Heart right ventricle (tissue), 16 donors: ENCODE results near the gene MALT1. TPM values are rescaled to one million over a fixed set of nuclear protein-coding genes. Genes with fewer than 3 reads are reported as not detected.
A peak's percentile ranks its signal among the peaks of the same experiment; 100 is the strongest.

ENCODE experiments used
- ATAC-seq, 8 donors: fragments of 200-7000 bp; cut with Tn5 transposase; one replicate each; pipeline ENCODE4 v1.9.1; 2020; ENCODE audit warnings: mild to moderate bottlenecking in 8 of 8, moderate library complexity in 8 of 8, moderate number of reproducible peaks in 1 of 8
- DNase-seq, 2 donors: peaks; one replicate each; pipeline ENCODE4 v3.0.0-alpha.2; 2020
- H3K27ac ChIP-seq, 10 donors: fragments of 200-600 bp; sonication (generic) in 2 of 10; one replicate each; pipeline versions ENCODE4 v1.5.0 to v1.8.0; 2020 to 2022; ENCODE audit warnings: mild to moderate bottlenecking in 3 of 10
- H3K27me3 ChIP-seq, 7 donors: fragments of 200-600 bp; one replicate each; pipeline ENCODE4 v1.8.0; 2021 to 2022; ENCODE audit warnings: mild to moderate bottlenecking in 2 of 7
- H3K36me3 ChIP-seq, 9 donors: fragments of 200-600 bp; sonication (generic) in 1 of 9; one replicate each; pipeline versions ENCODE4 v1.5.0 to v1.8.0; 2020 to 2022; ENCODE audit warnings: mild to moderate bottlenecking in 2 of 9
- H3K4me1 ChIP-seq, 9 donors: fragments of 200-600 bp; sonication (generic) in 1 of 9; one replicate each; pipeline versions ENCODE4 v1.5.0 to v1.8.0; 2020 to 2022; ENCODE audit warnings: mild to moderate bottlenecking in 4 of 9
- H3K4me3 ChIP-seq, 10 donors: fragments of 200-600 bp; sonication (generic) in 2 of 10; one replicate each; pipeline versions ENCODE4 v1.5.0 to v1.8.0; 2020 to 2022; ENCODE audit warnings: mild to moderate bottlenecking in 7 of 10, moderate library complexity in 2 of 10
- H3K9me3 ChIP-seq, 11 donors: fragments of 200-600 bp in 10 of 11; sonication (generic) in 2 of 11; one replicate each; pipeline versions ENCODE4 v1.5.0 to v1.8.0; 2013 to 2022; ENCODE audit warnings: mild to moderate bottlenecking in 2 of 11, control low read depth in 1 of 11, moderate library complexity in 1 of 11
- CTCF ChIP-seq, 9 donors: fragments of 200-600 bp; sonication (generic) in 2 of 9; IDR thresholded peaks; one replicate each; pipeline versions ENCODE4 v1.5.0 to v1.8.0; 2021 to 2022; ENCODE audit warnings: antibody characterized with exemption in 9 of 9, mild to moderate bottlenecking in 5 of 9, moderate library complexity in 1 of 9
- WGBS, 2 donors: extraction: QIAGEN DNeasy Blood & Tissue Kit; methylation state at CpG; one replicate each; pipeline ENCODE4 v1.1.7; 2013; ENCODE audit warnings: inconsistent platforms in 1 of 2; 5-methylcytosine and 5-hydroxymethylcytosine counted together
- intact Hi-C, 10 donors: fragments of 100-400 bp; cut with DNase I; formaldehyde crosslinking; loops; one replicate each; pipeline versions ENCODE4 v1.11.1 to v1.14.2; 2022
- polyA plus RNA-seq, 2 donors: library from polyadenylated mRNA; stranded (reverse); fragments of 200-250 nt; gene quantifications; one replicate each; pipeline ENCODE4 v1.2.3, GENCODE V29; 2013
- total RNA-seq, 10 donors: library from RNA; stranded (reverse); fragmentation: NEBNext Ultra II Directional in 3 of 10; extraction: Animal tissue kit (Norgen Biotek cat#: 25700) in 3 of 10; gene quantifications; one replicate each; pipeline versions ENCODE4 v1.2.1 to v1.2.4, GENCODE V29; 2021 to 2023
- donor health status: Arrhythmogenic right ventricular cardiomyopathy.
- donor health status: ischemic (EF 13 %, LVEDD 7.1; RV severe dilation, severe dysfunction).
- donor health status: healthy with polysubstance abuse.
- donor health status: DM: no; HTN: yes; CAD: no.
- donor health status: DM: no; HTN: no; CAD: no.
- donor health status: ischemic (EF 25% LVEDD 6.9; RV normal size, moderate dysfunction).
- donor health status: ischemic (EF 25% LVEDD 5.7; RV mildly dilated, moderate dysfunction).
- donor health status: healthy.
- donor health status: DM: yes; HTN: yes; CAD: no.
- donor health status: Ischemic cardiomyopathy.
- donor health status: ischemic (EF 35%, LVEDD 5.7; RV mildly dilated, moderate dysfunction).
- donor health status: nonischemic (EF 11% LVEDD 7.7; RV severe dilation, severe dysfunction).
- donor health status: DM: yes; HTN: yes; CAD: no.
- donor health status: PGD.
- donor health status: ischemic (EF 29% LVEDD 5.4; RV normal size, mild dysfunction).
- donor health status: nonischemic (EF 23%, LVEDD 6.1; RV moderate dilation, normal function).

MALT1 gene
- total and polyA plus RNA-seq, 12 donors, result 4.4 to 20.0 (median 10.6) TPM

GRCh38 chr18:58726671-58727070 is 55.4 kb downstream of the MALT1 start:
- intact Hi-C loops, result loop anchor here in 1 of 10 donors (10.0 kb wide), 1 partner anchor 52 kb away; the partner anchor contains the start of gene MALT1
- ATAC-seq (no peak), DNase-seq (no peak)
- 97 to 100% methylated on average over 6 of the region's 6 CpGs for WGBS, 2 donors
- Histone ChIP-seq H3K4me1 (peaks cover 0 to 14% (median 3%) of the 10 kb centered on the region in 9 donors), H3K9me3 (no peaks in the 10 kb centered on the region), H3K4me3 (no peak overlapping the region), H3K36me3 (peaks cover 0 to 75% (median 0%) of the 10 kb centered on the region in 9 donors), H3K27me3 (no peaks in the 10 kb centered on the region), H3K27ac (no peak overlapping the region)
- no peak for TF ChIP-seq CTCF (IDR thresholded peaks at IDR 0.05)

GRCh38 chr18:58727776-58728500 is 56.7 kb downstream of the MALT1 start:
- Histone ChIP-seq H3K4me3 (no peak overlapping the region), H3K27me3 (no peaks in the 10 kb centered on the region), H3K4me1 (peaks cover 0 to 10% (median 0%) of the 10 kb centered on the region in 9 donors), H3K9me3 (no peaks in the 10 kb centered on the region), H3K36me3 (peaks cover 0 to 74% (median 0%) of the 10 kb centered on the region in 9 donors), H3K27ac (no peak overlapping the region)
- DNase-seq, result peak in 1 of 2 donors; percentile 28
- ATAC-seq, result peak in 2 of 8 donors; percentile 71 to 76
- intact Hi-C loops, result loop anchor here in 1 of 10 donors (10.0 kb wide), 1 partner anchor 53 kb away; the partner anchor contains the start of gene MALT1
- 73 to 81% methylated on average over 6 of the region's 6 CpGs for WGBS, 2 donors
- no peak for TF ChIP-seq CTCF (IDR thresholded peaks at IDR 0.05)

- H3K4me3 ChIP-seq, result no peak overlapping the region
- no peak for TF ChIP-seq CTCF (IDR thresholded peaks at IDR 0.05)
- H3K27ac ChIP-seq, result no peak overlapping the region
- peaks cover 0 to 2% (median 0%) of the 10 kb centered on the region in 9 donors for H3K4me1 ChIP-seq
- intact Hi-C loops, result loop anchor here in 1 of 10 donors (10.0 kb wide), 1 partner anchor 54 kb away; the partner anchor contains the start of gene MALT1
- ATAC-seq (no peak), DNase-seq (no peak)
- H3K36me3 ChIP-seq, result peaks cover 0 to 74% (median 6%) of the 10 kb centered on the region in 9 donors
- no peaks in the 10 kb centered on the region for H3K27me3 ChIP-seq
- peaks cover 0 to under 1% (median 0%) of the 10 kb centered on the region in 11 donors for H3K9me3 ChIP-seq
- WGBS, 2 donors, result 76 to 79% methylated on average over 3 of the region's 3 CpGs
Observed at GRCh38 chr18:58728719-58729118, 57.5 kb downstream of the MALT1 start.

- H3K27ac ChIP-seq, result no peak overlapping the region
- H3K27me3 ChIP-seq, result no peaks in the 10 kb centered on the region
- ATAC-seq, result no peak
- H3K4me3 ChIP-seq, result no peak overlapping the region
- peaks cover 0 to 3% (median 0%) of the 10 kb centered on the region in 11 donors for H3K9me3 ChIP-seq
- no peaks in the 10 kb centered on the region for H3K4me1 ChIP-seq
- H3K36me3 ChIP-seq, result peaks cover 0 to 76% (median 24%) of the 10 kb centered on the region in 9 donors
- WGBS, 2 donors, result 91 to 99% methylated on average over 2 of the region's 2 CpGs
- no peak for DNase-seq
- intact Hi-C loops, result loop anchor here in 1 of 10 donors (10.0 kb wide), 1 partner anchor 46 kb away; no protein-coding TSS in a partner anchor
- TF ChIP-seq CTCF (IDR thresholded peaks at IDR 0.05), result no peak
Observed at GRCh38 chr18:58730618-58731017, 59.4 kb downstream of the MALT1 start.
